ENCODE measurements around the gene TSPAN3. TPM values are rescaled to one million over a fixed set of nuclear protein-coding genes. Genes with fewer than 3 reads are reported as not detected.

Gene TSPAN3
- total RNA-seq, 3 donors from 2014 or later: 148 to 398 (median 292) TPM

GRCh38 chr15:77076323-77076915, 5.5 kb upstream of the TSPAN3 start:
- Histone ChIP-seq H3K27me3 (no peaks in the 10 kb centered on the region), H3K9me3 (no peaks in the 10 kb centered on the region), H3K4me3 (no peak overlapping the region), H3K27ac (peak overlapping the region; percentile 5 to 35), H3K4me1 (no peaks in the 10 kb centered on the region), H3K36me3 (no peaks in the 10 kb centered on the region)
- no peak for DNase-seq (ENCODE audit: low spot score in 2 of 2)
- no peak for TF ChIP-seq CTCF (IDR thresholded peaks at IDR 0.05)
- TF ChIP-seq POLR2A (IDR thresholded peaks at IDR 0.05): no peak
- TF ChIP-seq POLR2AphosphoS5 (IDR thresholded peaks at IDR 0.05): no peak
- intact Hi-C loops (cut with DNase I; ENCODE audit: low total_unique reads): no loop called here

- H3K27me3 ChIP-seq: no peaks in the 10 kb centered on the region
- DNase-seq (ENCODE audit: low spot score in 2 of 2): peak in 1 of 2 donors; percentile 77
- H3K9me3 ChIP-seq: no peaks in the 10 kb centered on the region
- intact Hi-C loops (cut with DNase I; ENCODE audit: low total_unique reads): no loop called here
- no peaks in the 10 kb centered on the region for H3K36me3 ChIP-seq
- TF ChIP-seq POLR2A (IDR thresholded peaks at IDR 0.05) (no peak), POLR2AphosphoS5 (IDR thresholded peaks at IDR 0.05) (no peak), CTCF (IDR thresholded peaks at IDR 0.05) (peak in 1 of 3 donors; percentile 16)
- H3K4me3 ChIP-seq: no peak overlapping the region
- no peaks in the 10 kb centered on the region for H3K4me1 ChIP-seq
- no peak overlapping the region for H3K27ac ChIP-seq
These were observed 4.6 kb upstream of the TSPAN3 start for GRCh38 chr15:77075528-77075927.

- H3K4me1 ChIP-seq: no peaks in the 10 kb centered on the region
- H3K36me3 ChIP-seq: no peaks in the 10 kb centered on the region
- H3K4me3 ChIP-seq: no peak overlapping the region
- intact Hi-C loops (cut with DNase I; ENCODE audit: low total_unique reads): no loop called here
- H3K27ac ChIP-seq: no peak overlapping the region
- no peak for TF ChIP-seq POLR2AphosphoS5 (IDR thresholded peaks at IDR 0.05)
- TF ChIP-seq POLR2A (IDR thresholded peaks at IDR 0.05): no peak
- TF ChIP-seq CTCF (IDR thresholded peaks at IDR 0.05): no peak
- no peak for DNase-seq (ENCODE audit: low spot score in 2 of 2)
- H3K9me3 ChIP-seq: no peaks in the 10 kb centered on the region
- no peaks in the 10 kb centered on the region for H3K27me3 ChIP-seq
These were observed 3.4 kb upstream of the TSPAN3 start for GRCh38 chr15:77074350-77074749.

GRCh38 chr15:77071305-77072223, 655 bp upstream of the TSPAN3 start:
- intact Hi-C loops (cut with DNase I; ENCODE audit: low total_unique reads): no loop called here
- no peaks in the 10 kb centered on the region for H3K4me1 ChIP-seq
- peak overlapping the region; percentile 83 to 98 (median 89) for H3K4me3 ChIP-seq
- H3K27ac ChIP-seq: peak overlapping the region; percentile 84 to 94
- no peaks in the 10 kb centered on the region for H3K27me3 ChIP-seq
- no peak for DNase-seq (ENCODE audit: low spot score in 2 of 2)
- H3K36me3 ChIP-seq: no peaks in the 10 kb centered on the region
- no peaks in the 10 kb centered on the region for H3K9me3 ChIP-seq
- no peak for TF ChIP-seq POLR2A (IDR thresholded peaks at IDR 0.05)
- no peak for TF ChIP-seq CTCF (IDR thresholded peaks at IDR 0.05)
- no peak for TF ChIP-seq POLR2AphosphoS5 (IDR thresholded peaks at IDR 0.05)

GRCh38 chr15:77070180-77070494, 772 bp downstream of the TSPAN3 start:
- DNase-seq (ENCODE audit: low spot score in 2 of 2): no peak
- intact Hi-C loops (cut with DNase I; ENCODE audit: low total_unique reads): no loop called here
- peak overlapping the region; percentile 84 to 94 for H3K27ac ChIP-seq
- TF ChIP-seq POLR2A (IDR thresholded peaks at IDR 0.05) (no peak), POLR2AphosphoS5 (IDR thresholded peaks at IDR 0.05) (no peak), CTCF (IDR thresholded peaks at IDR 0.05) (no peak)
- H3K27me3 ChIP-seq: no peaks in the 10 kb centered on the region
- H3K9me3 ChIP-seq: no peaks in the 10 kb centered on the region
- no peaks in the 10 kb centered on the region for H3K4me1 ChIP-seq
- H3K4me3 ChIP-seq: peak overlapping the region; percentile 83 to 98 (median 89)
- H3K36me3 ChIP-seq: no peaks in the 10 kb centered on the region

Data from breast epithelium (tissue), 4 donors.